Activated naive CD4-positive, alpha-beta T cell treated with anti-CD3 and anti-CD28 coated beads, Interleukin-2, amount 10 ng/mL, durations not matched to agents 7 days and 5 days (primary cell): ENCODE results near the gene MRAP2.
"Not testable (repeated sequence)": the region's sequence is repeated elsewhere in the genome, so short reads cannot be mapped to it uniquely, and the experiment has no call there.

Experiments used
- CTCF ChIA-PET: fragments of 350-600 bp; sonication (Branson Sonifier 250); formaldehyde crosslinking; loops from one replicate; lab custom pipeline; 2021; ENCODE audit warnings: antibody characterized with exemption; lab: Charles Lee
- DNase-seq: peaks from one replicate; pipeline ENCODE4 v3.0.0-alpha.2; 2020
- H3K27ac Mint-ChIP-seq: one replicate; pipeline ENCODE4 v1.8.0; 2021; ENCODE audit warnings: mild to moderate bottlenecking, moderate library complexity, mixed read lengths
- H3K27me3 Mint-ChIP-seq: one replicate; pipeline ENCODE4 v1.8.0; 2021; ENCODE audit warnings: mild to moderate bottlenecking, mixed read lengths
- H3K36me3 Mint-ChIP-seq: one replicate; pipeline ENCODE4 v1.8.0; 2021; ENCODE audit warnings: mixed read lengths
- H3K4me1 Mint-ChIP-seq: one replicate; pipeline ENCODE4 v1.8.0; 2021; ENCODE audit warnings: mixed read lengths
- H3K4me3 Mint-ChIP-seq: one replicate; pipeline ENCODE4 v1.8.0; 2021; ENCODE audit warnings: mild to moderate bottlenecking, moderate library complexity, mixed read lengths
- H3K9me3 Mint-ChIP-seq: one replicate; pipeline ENCODE4 v1.8.0; 2021; ENCODE audit warnings: mixed read lengths

The MRAP2 gene

GRCh38 chr6:84077645-84078044 is 44.1 kb downstream of the MRAP2 start:
- Mint-ChIP-seq H3K4me3 (no peak overlapping the region), H3K27me3 (peaks cover 7% of the 10 kb centered on the region), H3K9me3 (no peaks in the 10 kb centered on the region), H3K4me1 (no peaks in the 10 kb centered on the region), H3K27ac (no peak overlapping the region), H3K36me3 (no peaks in the 10 kb centered on the region)
- CTCF ChIA-PET: no interaction called here
- no peak for DNase-seq

DNA sequence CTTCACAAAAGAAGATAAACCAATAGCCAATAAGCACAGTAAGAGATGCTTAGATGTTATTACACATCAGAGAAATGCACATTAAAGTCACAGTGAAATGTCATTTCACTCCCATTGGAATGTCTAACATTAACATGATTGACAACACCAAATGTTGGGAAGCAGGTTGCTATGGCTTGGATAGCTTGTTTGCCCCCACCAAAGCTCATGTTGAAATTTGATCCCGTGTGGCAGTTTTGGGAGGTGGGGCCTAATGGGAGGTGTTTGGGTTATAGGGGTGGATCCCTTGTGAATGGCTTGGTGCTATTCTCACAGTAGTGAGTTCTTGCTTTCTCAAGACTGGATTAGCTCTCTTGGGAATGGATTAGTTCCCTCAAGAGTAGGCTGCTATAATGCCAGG is 44.8 kb downstream of the MRAP2 start:
- Mint-ChIP-seq H3K27me3 (peaks cover 4% of the 10 kb centered on the region), H3K36me3 (no peaks in the 10 kb centered on the region), H3K9me3 (no peaks in the 10 kb centered on the region), H3K4me3 (no peak overlapping the region), H3K4me1 (no peaks in the 10 kb centered on the region), H3K27ac (no peak overlapping the region)
- no peak for DNase-seq
- CTCF ChIA-PET: no interaction called here

DNA sequence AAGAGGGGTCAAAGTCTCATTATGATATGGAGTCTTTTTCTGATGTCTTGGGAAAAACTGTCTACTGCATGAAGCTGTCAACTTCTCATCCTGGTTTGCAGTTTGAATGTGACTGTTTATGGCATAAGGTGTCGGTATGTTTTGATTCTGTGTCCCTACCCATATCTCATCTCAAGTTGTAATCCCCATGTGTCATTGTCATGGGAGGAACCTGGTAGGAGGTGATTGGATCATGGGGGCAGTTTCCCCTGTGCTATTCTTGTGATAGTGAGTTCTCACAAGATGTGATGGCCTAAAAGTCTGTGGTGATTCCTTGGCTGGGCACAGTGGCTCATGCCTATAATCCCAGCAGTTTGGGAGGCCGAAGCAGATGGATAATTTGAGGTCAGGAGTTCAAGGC is 47.6 kb downstream of the MRAP2 start:
- CTCF ChIA-PET: no interaction called here
- Mint-ChIP-seq H3K36me3 (no peaks in the 10 kb centered on the region), H3K4me1 (no peaks in the 10 kb centered on the region), H3K27ac (no peak overlapping the region), H3K27me3 (peaks cover 3% of the 10 kb centered on the region), H3K9me3 (no peaks in the 10 kb centered on the region), H3K4me3 (no peak overlapping the region)
- DNase-seq: no peak

- no peak overlapping the region for H3K4me3 Mint-ChIP-seq
- peaks cover 3% of the 10 kb centered on the region for H3K27me3 Mint-ChIP-seq
- H3K9me3 Mint-ChIP-seq: no peaks in the 10 kb centered on the region
- no peaks in the 10 kb centered on the region for H3K4me1 Mint-ChIP-seq
- no peak overlapping the region for H3K27ac Mint-ChIP-seq
- no peaks in the 10 kb centered on the region for H3K36me3 Mint-ChIP-seq
- CTCF ChIA-PET: no interaction called here
- DNase-seq: no peak
Observed at GRCh38 chr6:84082689-84083265, 49.2 kb downstream of the MRAP2 start.

GRCh38 chr6:84084705-84085104 is 51.1 kb downstream of the MRAP2 start:
- CTCF ChIA-PET, H3K4me3 Mint-ChIP-seq, H3K27me3 Mint-ChIP-seq, DNase-seq, H3K36me3 Mint-ChIP-seq, H3K9me3 Mint-ChIP-seq, H3K4me1 Mint-ChIP-seq, H3K27ac Mint-ChIP-seq: not testable (repeated sequence)

- CTCF ChIA-PET: no interaction called here
- Mint-ChIP-seq H3K36me3 (no peaks in the 10 kb centered on the region), H3K27me3 (peaks cover 3% of the 10 kb centered on the region), H3K9me3 (no peaks in the 10 kb centered on the region), H3K4me1 (no peaks in the 10 kb centered on the region), H3K27ac (no peak overlapping the region), H3K4me3 (no peak overlapping the region)
- DNase-seq: no peak
Observed at GRCh38 chr6:84086056-84086455, 52.5 kb downstream of the MRAP2 start.

DNA sequence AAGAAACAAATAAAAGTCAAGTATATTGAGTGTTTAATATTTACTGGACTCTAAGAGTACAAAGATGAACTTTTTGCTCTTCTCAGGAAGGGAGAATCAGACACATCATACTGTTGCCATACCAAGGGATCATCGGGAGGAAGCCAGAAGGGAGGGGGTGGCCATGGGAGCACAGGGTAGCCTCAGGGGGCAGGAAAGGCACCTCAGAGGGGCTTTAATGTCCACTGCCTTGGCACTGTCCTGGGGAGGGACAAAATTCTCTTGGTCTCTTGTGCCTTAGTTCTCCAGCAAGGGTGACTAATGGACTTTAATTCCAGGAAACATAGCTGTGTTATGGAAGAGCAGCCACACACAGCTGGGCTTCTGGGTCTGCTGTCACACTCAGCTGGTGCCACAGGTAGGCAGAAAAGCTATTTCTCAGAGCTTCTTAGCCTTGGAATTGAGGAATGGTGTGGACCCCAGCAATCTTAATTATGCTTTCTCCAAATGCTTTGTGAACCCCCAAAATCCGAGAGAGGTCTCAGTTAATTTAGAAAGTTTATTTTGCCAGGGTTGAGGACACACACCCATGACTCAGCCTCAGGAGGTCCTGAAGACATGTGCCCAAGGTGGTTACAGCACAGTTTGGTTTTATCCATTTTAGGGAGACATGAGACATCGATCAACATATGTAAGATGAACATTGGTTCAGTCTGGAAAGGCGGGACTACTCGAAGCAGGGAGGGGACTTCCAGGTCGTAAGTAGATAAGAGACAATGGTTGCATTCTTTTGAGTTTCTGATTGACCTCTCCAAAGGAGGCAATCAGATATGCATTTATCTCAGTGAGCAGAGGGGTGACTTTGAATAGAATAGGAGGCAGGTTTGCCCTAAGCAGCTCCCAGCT is 53.2 kb downstream of the MRAP2 start:
- no peak for DNase-seq
- Mint-ChIP-seq H3K27me3 (peaks cover 3% of the 10 kb centered on the region), H3K9me3 (no peaks in the 10 kb centered on the region), H3K27ac (no peak overlapping the region), H3K4me3 (no peak overlapping the region), H3K4me1 (no peaks in the 10 kb centered on the region), H3K36me3 (no peaks in the 10 kb centered on the region)
- CTCF ChIA-PET: no interaction called here

DNA sequence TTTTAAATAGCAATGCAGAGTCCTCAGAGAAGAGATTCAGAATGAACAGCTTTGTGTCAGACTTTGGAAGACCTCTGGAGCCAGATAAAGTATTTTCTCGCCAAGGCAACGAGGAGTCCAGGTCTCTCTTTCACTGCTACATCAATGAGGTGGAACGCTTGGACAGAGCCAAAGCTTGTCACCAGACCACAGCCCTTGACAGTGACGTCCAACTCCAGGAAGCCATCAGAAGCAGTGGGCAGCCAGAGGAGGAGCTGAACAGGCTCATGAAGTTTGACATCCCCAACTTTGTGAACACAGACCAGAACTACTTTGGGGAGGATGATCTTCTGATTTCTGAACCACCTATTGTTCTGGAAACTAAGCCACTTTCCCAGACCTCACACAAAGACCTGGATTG is 55.5 kb downstream of the MRAP2 start:
- H3K9me3 Mint-ChIP-seq: no peaks in the 10 kb centered on the region
- CTCF ChIA-PET: no interaction called here
- no peak for DNase-seq
- H3K27ac Mint-ChIP-seq: no peak overlapping the region
- H3K4me1 Mint-ChIP-seq: no peaks in the 10 kb centered on the region
- no peaks in the 10 kb centered on the region for H3K27me3 Mint-ChIP-seq
- H3K4me3 Mint-ChIP-seq: no peak overlapping the region
- H3K36me3 Mint-ChIP-seq: no peaks in the 10 kb centered on the region

- Mint-ChIP-seq H3K9me3 (no peaks in the 10 kb centered on the region), H3K4me3 (no peak overlapping the region), H3K27ac (no peak overlapping the region), H3K27me3 (no peaks in the 10 kb centered on the region), H3K4me1 (no peaks in the 10 kb centered on the region), H3K36me3 (no peaks in the 10 kb centered on the region)
- CTCF ChIA-PET: no interaction called here
- DNase-seq: no peak
Observed at GRCh38 chr6:84089552-84089951, 56.0 kb downstream of the MRAP2 start.

GRCh38 chr6:84093441-84094435 is 60.2 kb downstream of the MRAP2 start:
- Mint-ChIP-seq H3K27ac (no peak overlapping the region), H3K4me3 (no peak overlapping the region), H3K9me3 (no peaks in the 10 kb centered on the region), H3K27me3 (no peaks in the 10 kb centered on the region), H3K4me1 (no peaks in the 10 kb centered on the region), H3K36me3 (no peaks in the 10 kb centered on the region)
- CTCF ChIA-PET: interaction anchor here (0.6 kb wide), 1 partner anchor 25 kb away, joined by 3 read pairs; no protein-coding TSS in a partner anchor
- no peak for DNase-seq

DNA sequence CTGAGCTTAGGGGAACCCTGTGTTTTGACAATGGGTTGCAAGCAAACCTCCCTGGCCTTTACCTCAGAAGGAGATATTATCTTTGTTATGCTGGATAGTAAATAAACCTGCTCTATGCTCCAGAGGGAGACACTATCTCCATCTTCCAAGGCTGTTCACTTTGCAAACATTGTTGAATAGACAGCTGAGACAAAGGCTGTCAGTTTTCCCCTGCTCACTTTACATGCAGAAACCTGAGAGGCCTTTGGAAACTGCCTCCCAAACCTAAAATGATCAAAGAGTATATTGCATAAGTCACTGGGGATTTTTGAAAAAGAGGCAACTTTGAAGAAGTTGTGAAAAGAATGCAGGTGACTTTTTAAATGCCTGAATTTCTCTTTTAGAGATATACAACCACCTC is 61.6 kb downstream of the MRAP2 start:
- H3K4me3 Mint-ChIP-seq: no peak overlapping the region
- CTCF ChIA-PET: no interaction called here
- no peaks in the 10 kb centered on the region for H3K9me3 Mint-ChIP-seq
- no peak for DNase-seq
- no peak overlapping the region for H3K27ac Mint-ChIP-seq
- no peaks in the 10 kb centered on the region for H3K4me1 Mint-ChIP-seq
- H3K36me3 Mint-ChIP-seq: no peaks in the 10 kb centered on the region
- H3K27me3 Mint-ChIP-seq: no peaks in the 10 kb centered on the region

DNA sequence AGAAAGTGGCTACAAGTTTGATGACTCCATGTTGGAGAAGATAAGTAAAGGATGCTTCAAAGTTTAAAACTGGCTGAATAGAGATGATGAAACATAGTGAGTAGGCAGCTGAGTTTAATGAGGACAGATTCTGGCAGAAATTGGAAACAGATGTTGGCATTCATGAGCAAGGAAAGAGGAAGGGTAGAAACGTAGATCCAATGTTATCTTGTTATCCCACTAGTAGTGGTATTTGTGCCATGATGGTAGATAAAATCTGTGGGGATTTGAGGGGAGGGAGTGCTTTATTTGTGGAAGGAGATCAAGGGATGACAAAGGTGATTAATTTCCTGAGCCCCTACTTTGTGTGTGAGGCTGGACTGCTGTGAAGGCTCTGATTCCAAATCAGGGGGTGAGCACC is 69.5 kb downstream of the MRAP2 start:
- Mint-ChIP-seq H3K4me3 (no peak overlapping the region), H3K27me3 (no peaks in the 10 kb centered on the region), H3K9me3 (peaks cover 5% of the 10 kb centered on the region), H3K27ac (no peak overlapping the region), H3K4me1 (no peaks in the 10 kb centered on the region), H3K36me3 (no peaks in the 10 kb centered on the region)
- CTCF ChIA-PET: interaction anchor here (0.6 kb wide), 1 partner anchor 708 kb away, joined by 3 read pairs; no protein-coding TSS in a partner anchor
- no peak for DNase-seq

GRCh38 chr6:84105215-84105924 is 71.8 kb downstream of the MRAP2 start:
- H3K27ac Mint-ChIP-seq, H3K4me3 Mint-ChIP-seq, H3K4me1 Mint-ChIP-seq, H3K9me3 Mint-ChIP-seq, H3K36me3 Mint-ChIP-seq, H3K27me3 Mint-ChIP-seq, DNase-seq, CTCF ChIA-PET: not testable (repeated sequence)

DNA sequence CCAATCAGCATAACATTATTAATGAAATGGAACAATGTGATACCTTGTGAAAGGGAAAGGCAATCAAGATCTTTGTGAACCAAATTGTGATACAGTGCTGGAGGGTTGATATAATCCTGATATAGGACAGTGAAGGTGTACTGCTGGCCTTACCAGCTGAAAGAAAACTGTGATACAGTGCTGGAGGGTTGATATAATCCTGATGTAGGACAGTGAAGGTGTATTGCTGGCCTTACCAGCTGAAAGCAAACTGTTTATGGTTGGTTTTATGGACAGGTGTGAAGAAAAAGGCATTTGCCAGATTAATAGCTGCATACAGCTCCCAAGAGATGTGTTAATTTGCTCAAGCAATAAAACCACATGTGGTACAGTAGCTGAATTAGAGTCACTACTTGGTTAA is 73.9 kb downstream of the MRAP2 start:
- CTCF ChIA-PET: no interaction called here
- Mint-ChIP-seq H3K27me3 (no peaks in the 10 kb centered on the region), H3K4me1 (no peaks in the 10 kb centered on the region), H3K9me3 (peaks cover 5% of the 10 kb centered on the region), H3K36me3 (no peaks in the 10 kb centered on the region), H3K4me3 (no peak overlapping the region), H3K27ac (no peak overlapping the region)
- no peak for DNase-seq
